Measurements from ENCODE around the gene CCN5.

CCN5 gene

DNA sequence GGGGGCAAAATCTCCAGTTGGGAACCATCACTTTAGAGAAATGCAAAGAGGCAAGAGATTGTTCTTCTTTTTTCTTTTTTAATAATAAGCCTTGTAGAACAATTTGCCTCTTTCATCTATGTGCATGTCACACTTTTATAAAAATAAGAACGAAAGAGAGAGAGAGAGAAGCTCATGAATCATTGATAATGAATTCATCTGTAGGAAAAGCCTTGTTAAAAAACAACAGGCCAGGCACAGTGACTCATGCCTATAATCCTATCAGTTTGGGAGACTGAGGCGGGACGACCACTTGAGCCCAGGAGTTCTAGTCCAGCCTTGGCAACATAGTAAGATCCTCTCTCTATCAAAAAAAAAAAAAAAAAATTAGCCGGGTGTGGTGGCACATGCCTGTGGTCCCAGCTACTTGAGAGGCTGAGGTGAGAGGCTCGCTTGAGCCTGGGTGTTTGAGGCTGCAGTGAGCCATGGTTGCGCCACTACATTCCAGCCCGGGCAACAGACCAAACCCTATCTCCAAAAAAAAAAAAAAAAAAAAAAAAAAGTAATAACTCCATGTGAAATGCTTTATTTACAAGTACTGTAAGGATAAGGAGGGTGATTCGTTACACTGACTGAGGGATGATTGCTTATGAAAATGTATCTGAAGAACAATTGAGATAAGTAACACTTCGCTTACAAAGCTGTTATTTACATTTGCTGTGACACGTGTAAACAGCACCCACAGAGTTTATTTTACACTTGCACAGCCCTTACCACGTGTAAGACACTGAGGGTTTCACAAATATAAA, 6.0 kb downstream of the CCN5 start:
- H3K27ac ChIP-seq (ENCODE audit: low read depth, low read length), result no peak overlapping the region
- H3K36me3 ChIP-seq (ENCODE audit: insufficient read depth, low read length), result no peaks in the 10 kb centered on the region
- peaks cover 5% of the 10 kb centered on the region for H3K4me1 ChIP-seq (ENCODE audit: insufficient read depth, low read length)
- H3K27me3 ChIP-seq (ENCODE audit: control insufficient read depth in 1 of 2, insufficient read depth in 2 of 2, low read length in 2 of 2), result peaks cover 0 to 7% of the 10 kb centered on the region in 2 donors
- no peak overlapping the region for H3K9ac ChIP-seq (ENCODE audit: low read length)
- H3K4me3 ChIP-seq (ENCODE audit: low read depth in 1 of 2, low read length in 2 of 2), result no peak overlapping the region
- H3K9me3 ChIP-seq (ENCODE audit: low read length), result no peaks in the 10 kb centered on the region

DNA sequence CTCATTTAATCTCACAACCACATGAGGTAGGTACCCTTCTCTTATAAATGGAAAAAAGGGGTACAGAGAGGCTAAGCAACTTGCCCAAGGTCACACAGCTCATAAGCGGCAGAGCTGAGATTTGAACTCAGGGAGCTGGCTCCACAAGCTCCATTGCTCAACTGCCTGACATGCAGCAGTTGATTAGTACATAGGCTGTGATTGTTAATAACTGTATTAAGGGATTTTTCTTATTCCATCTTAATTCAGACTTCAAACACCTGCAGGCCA, 6.6 kb downstream of the CCN5 start:
- no peaks in the 10 kb centered on the region for H3K9me3 ChIP-seq (ENCODE audit: low read length)
- no peaks in the 10 kb centered on the region for H3K36me3 ChIP-seq (ENCODE audit: insufficient read depth, low read length)
- no peak overlapping the region for H3K27ac ChIP-seq (ENCODE audit: low read depth, low read length)
- no peak overlapping the region for H3K9ac ChIP-seq (ENCODE audit: low read length)
- H3K4me3 ChIP-seq (ENCODE audit: low read depth in 1 of 2, low read length in 2 of 2), result no peak overlapping the region
- peaks cover 0 to 7% of the 10 kb centered on the region in 2 donors for H3K27me3 ChIP-seq (ENCODE audit: control insufficient read depth in 1 of 2, insufficient read depth in 2 of 2, low read length in 2 of 2)
- H3K4me1 ChIP-seq (ENCODE audit: insufficient read depth, low read length), result peaks cover 5% of the 10 kb centered on the region

DNA sequence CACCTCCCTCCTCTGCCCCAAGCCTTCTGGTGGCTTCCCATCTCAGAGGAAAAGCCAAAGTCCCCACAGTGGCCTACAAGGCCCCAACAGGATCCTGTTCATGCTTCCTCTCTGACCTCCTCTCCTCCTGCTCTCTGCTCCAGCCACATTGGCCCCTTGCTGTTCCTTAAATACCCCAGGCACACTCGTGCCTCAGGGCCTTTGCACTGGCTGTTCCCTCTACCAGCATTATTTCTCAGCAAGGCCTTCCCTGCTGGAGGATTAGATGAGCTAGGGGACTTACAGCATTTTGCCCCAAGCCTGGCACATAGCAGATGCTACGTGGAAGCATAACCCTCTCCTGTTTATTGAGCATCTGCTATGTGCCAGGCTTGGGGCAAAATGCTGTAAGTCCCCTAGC, 7.8 kb downstream of the CCN5 start:
- Histone ChIP-seq H3K4me3 (ENCODE audit: low read depth in 1 of 2, low read length in 2 of 2) (no peak overlapping the region), H3K27me3 (ENCODE audit: control insufficient read depth in 1 of 2, insufficient read depth in 2 of 2, low read length in 2 of 2) (peaks cover 0 to 7% of the 10 kb centered on the region in 2 donors), H3K27ac (ENCODE audit: low read depth, low read length) (no peak overlapping the region), H3K4me1 (ENCODE audit: insufficient read depth, low read length) (peaks cover 5% of the 10 kb centered on the region), H3K9me3 (ENCODE audit: low read length) (no peaks in the 10 kb centered on the region), H3K36me3 (ENCODE audit: insufficient read depth, low read length) (no peaks in the 10 kb centered on the region), H3K9ac (ENCODE audit: low read length) (no peak overlapping the region)

DNA sequence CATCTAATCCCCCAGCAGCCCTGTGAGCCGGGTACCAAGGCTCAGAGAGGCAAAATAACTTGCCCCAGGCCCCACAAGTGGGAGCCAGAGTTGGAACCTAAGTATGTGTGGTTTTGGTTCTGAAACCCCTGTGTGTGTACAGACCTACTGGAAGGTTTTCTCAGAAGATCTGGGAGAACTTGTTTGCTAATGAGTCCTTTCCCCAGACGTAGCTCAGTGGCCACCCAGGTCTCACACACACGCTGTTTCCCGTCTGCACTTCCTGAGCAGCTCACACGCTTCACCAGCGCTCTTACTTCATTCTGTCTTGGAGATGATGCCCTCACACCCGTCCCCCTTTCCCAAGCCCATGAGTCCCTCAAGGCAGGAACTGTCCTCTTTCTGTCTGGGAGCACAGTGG, 8.2 kb downstream of the CCN5 start:
- Histone ChIP-seq H3K27ac (ENCODE audit: low read depth, low read length) (no peak overlapping the region), H3K4me1 (ENCODE audit: insufficient read depth, low read length) (peaks cover 5% of the 10 kb centered on the region), H3K27me3 (ENCODE audit: control insufficient read depth in 1 of 2, insufficient read depth in 2 of 2, low read length in 2 of 2) (peaks cover 0 to 7% of the 10 kb centered on the region in 2 donors), H3K9ac (ENCODE audit: low read length) (no peak overlapping the region), H3K4me3 (ENCODE audit: low read depth in 1 of 2, low read length in 2 of 2) (no peak overlapping the region), H3K9me3 (ENCODE audit: low read length) (no peaks in the 10 kb centered on the region), H3K36me3 (ENCODE audit: insufficient read depth, low read length) (no peaks in the 10 kb centered on the region)

DNA sequence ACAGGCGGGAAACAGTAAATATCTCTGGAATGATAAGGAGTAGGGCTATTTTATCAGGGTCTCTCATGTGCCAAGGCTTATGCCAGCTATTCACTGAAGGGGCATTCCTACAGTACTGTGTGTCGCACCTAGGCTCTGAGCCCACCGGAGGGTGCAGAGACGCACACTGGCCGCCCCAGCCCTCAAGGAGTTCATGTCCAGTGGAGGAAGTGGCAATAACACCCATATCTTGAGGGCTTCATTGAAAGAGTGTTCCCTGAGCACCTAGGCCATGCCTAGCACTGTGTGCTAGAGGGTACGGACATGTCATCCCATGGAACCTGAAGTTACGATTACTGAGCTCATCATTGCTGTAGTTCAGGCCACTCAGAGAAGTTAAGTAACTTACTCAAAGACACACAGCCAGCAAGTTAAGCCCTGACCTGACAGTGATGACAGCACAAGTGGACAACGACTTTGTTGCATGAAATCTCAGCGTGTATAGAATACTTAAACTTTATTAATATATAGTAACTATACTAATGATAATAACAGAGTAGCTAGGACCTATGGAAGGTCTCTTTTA, 8.7 kb downstream of the CCN5 start:
- Histone ChIP-seq H3K36me3 (ENCODE audit: insufficient read depth, low read length) (no peaks in the 10 kb centered on the region), H3K27me3 (ENCODE audit: control insufficient read depth in 1 of 2, insufficient read depth in 2 of 2, low read length in 2 of 2) (peaks cover 0 to 7% of the 10 kb centered on the region in 2 donors), H3K4me1 (ENCODE audit: insufficient read depth, low read length) (peaks cover 5% of the 10 kb centered on the region), H3K27ac (ENCODE audit: low read depth, low read length) (no peak overlapping the region), H3K9ac (ENCODE audit: low read length) (no peak overlapping the region), H3K4me3 (ENCODE audit: low read depth in 1 of 2, low read length in 2 of 2) (no peak overlapping the region), H3K9me3 (ENCODE audit: low read length) (no peaks in the 10 kb centered on the region)

DNA sequence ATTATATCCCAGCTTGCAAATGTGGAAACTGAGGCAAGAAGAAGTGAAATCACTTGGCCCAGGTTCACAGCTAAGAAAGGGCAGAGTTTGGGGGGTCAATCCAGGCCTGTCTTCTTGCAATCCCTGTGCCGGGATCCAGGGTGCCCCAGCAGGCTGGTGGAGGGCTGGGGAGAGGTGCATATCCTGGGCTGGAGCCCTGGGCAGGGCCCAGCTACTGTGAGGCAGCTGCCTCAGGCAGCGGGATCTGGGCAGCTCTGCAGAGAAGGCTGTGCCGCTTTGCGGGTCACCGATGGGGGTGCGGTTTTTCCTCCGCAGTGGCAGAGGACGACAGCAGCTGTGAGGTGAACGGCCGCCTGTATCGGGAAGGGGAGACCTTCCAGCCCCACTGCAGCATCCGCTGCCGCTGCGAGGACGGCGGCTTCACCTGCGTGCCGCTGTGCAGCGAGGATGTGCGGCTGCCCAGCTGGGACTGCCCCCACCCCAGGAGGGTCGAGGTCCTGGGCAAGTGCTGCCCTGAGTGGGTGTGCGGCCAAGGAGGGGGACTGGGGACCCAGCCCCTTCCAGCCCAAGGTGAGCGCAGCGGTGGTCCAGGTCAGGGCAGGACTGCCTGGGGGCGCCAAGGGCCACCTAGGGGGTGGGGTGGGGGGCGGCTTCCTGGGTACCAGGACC, 9.4 kb downstream of the CCN5 start:
- H3K4me3 ChIP-seq (ENCODE audit: low read depth in 1 of 2, low read length in 2 of 2), result no peak overlapping the region
- H3K27ac ChIP-seq (ENCODE audit: low read depth, low read length), result no peak overlapping the region

DNA sequence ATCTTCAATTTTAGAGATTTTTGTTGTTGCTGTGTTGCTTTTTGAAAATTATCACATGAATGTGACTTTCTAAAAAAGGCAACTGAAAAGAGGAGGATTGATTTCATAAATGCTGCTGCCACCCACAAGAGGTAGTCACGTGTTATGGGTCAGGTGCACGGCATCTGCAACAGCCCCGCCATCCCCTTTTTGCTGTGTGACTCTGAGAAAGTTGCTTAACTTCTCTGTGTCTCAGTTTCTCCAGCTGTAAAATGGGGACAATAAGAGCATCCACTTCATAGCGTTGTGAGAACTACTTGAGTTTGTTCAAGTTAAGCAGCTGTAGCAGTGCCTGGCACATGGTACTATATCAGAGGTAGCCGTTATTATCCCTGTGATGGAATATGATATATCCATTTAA, 10.7 kb downstream of the CCN5 start:
- H3K9ac ChIP-seq (ENCODE audit: low read length), result no peak overlapping the region
- H3K27ac ChIP-seq (ENCODE audit: low read depth, low read length), result no peak overlapping the region
- peaks cover 0 to 7% of the 10 kb centered on the region in 2 donors for H3K27me3 ChIP-seq (ENCODE audit: control insufficient read depth in 1 of 2, insufficient read depth in 2 of 2, low read length in 2 of 2)
- H3K36me3 ChIP-seq (ENCODE audit: insufficient read depth, low read length), result no peaks in the 10 kb centered on the region
- peaks cover 6% of the 10 kb centered on the region for H3K4me1 ChIP-seq (ENCODE audit: insufficient read depth, low read length)
- H3K4me3 ChIP-seq (ENCODE audit: low read depth in 1 of 2, low read length in 2 of 2), result no peak overlapping the region
- no peaks in the 10 kb centered on the region for H3K9me3 ChIP-seq (ENCODE audit: low read length)

More for the DNA sequence above, 9.4 kb downstream of the CCN5 start:
- H3K27me3 ChIP-seq (ENCODE audit: control insufficient read depth in 1 of 2, insufficient read depth in 2 of 2, low read length in 2 of 2), result peaks cover 0 to 7% of the 10 kb centered on the region in 2 donors
- no peak overlapping the region for H3K9ac ChIP-seq (ENCODE audit: low read length)
- no peaks in the 10 kb centered on the region for H3K9me3 ChIP-seq (ENCODE audit: low read length)
- H3K36me3 ChIP-seq (ENCODE audit: insufficient read depth, low read length), result no peaks in the 10 kb centered on the region
- H3K4me1 ChIP-seq (ENCODE audit: insufficient read depth, low read length), result peaks cover 11% of the 10 kb centered on the region

DNA sequence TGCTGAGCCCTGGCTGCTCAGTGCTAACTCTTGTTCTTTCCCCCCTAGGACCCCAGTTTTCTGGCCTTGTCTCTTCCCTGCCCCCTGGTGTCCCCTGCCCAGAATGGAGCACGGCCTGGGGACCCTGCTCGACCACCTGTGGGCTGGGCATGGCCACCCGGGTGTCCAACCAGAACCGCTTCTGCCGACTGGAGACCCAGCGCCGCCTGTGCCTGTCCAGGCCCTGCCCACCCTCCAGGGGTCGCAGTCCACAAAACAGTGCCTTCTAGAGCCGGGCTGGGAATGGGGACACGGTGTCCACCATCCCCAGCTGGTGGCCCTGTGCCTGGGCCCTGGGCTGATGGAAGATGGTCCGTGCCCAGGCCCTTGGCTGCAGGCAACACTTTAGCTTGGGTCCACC, 11.9 kb downstream of the CCN5 start:
- H3K4me3 ChIP-seq (ENCODE audit: low read depth in 1 of 2, low read length in 2 of 2), result no peak overlapping the region
- H3K27ac ChIP-seq (ENCODE audit: low read depth, low read length), result no peak overlapping the region
- no peak overlapping the region for H3K9ac ChIP-seq (ENCODE audit: low read length)
- peaks cover 6% of the 10 kb centered on the region for H3K4me1 ChIP-seq (ENCODE audit: insufficient read depth, low read length)
- H3K36me3 ChIP-seq (ENCODE audit: insufficient read depth, low read length), result no peaks in the 10 kb centered on the region
- peaks cover 0 to 7% of the 10 kb centered on the region in 2 donors for H3K27me3 ChIP-seq (ENCODE audit: control insufficient read depth in 1 of 2, insufficient read depth in 2 of 2, low read length in 2 of 2)
- no peaks in the 10 kb centered on the region for H3K9me3 ChIP-seq (ENCODE audit: low read length)

DNA sequence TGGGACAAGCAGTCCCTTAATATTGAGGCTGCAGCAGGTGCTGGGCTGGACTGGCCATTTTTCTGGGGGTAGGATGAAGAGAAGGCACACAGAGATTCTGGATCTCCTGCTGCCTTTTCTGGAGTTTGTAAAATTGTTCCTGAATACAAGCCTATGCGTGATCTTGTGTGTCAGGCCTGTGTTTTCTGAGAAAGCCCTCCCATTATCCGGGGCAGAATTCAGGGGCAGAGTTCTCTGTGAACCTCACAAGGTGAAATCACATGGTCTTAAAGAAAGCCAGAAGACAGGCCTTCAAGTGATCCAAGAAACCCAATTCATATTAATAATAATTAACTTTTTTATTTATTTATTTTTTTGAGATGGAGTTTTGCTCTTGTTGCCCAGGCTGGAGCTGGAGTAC, 12.5 kb downstream of the CCN5 start:
- no peak overlapping the region for H3K4me3 ChIP-seq (ENCODE audit: low read depth in 1 of 2, low read length in 2 of 2)
- no peak overlapping the region for H3K9ac ChIP-seq (ENCODE audit: low read length)
- H3K36me3 ChIP-seq (ENCODE audit: insufficient read depth, low read length), result no peaks in the 10 kb centered on the region
- H3K27ac ChIP-seq (ENCODE audit: low read depth, low read length), result no peak overlapping the region
- H3K9me3 ChIP-seq (ENCODE audit: low read length), result no peaks in the 10 kb centered on the region
- peaks cover 6% of the 10 kb centered on the region for H3K4me1 ChIP-seq (ENCODE audit: insufficient read depth, low read length)
- H3K27me3 ChIP-seq (ENCODE audit: control insufficient read depth in 1 of 2, insufficient read depth in 2 of 2, low read length in 2 of 2), result peaks cover 0 to 7% of the 10 kb centered on the region in 2 donors

DNA sequence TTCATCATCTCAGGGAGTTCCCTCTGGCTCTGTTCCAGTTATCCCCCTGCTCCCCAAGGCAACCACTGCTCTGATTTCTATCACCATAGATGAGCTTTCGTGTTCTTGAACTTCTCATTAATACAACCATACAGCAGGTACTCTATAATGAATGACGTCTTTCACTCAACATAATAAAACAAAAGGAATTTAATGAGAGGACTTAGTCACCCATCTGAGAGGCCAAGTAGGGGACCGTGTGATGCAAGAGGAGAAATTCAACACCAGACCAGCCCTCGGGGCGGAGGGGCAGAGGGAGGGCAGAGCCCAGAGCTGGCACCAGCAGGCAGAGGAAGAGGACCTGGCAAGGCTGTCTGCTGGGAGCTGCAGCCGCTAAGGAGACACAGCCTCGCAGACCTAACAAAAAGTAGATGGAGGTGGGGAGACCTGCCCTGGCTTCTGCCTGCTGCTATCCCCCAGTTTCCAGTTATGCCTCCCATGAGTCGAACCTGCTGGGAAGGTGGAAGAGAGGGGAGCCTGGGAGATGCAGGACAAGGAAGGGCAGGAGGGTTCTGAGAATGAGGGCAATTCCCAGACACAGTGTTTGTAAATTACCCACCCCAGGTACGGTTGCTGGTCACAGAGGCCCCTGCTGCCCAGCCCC, 13.8 kb downstream of the CCN5 start:
- H3K4me3 ChIP-seq (ENCODE audit: low read depth in 1 of 2, low read length in 2 of 2), result no peak overlapping the region
- peaks cover 0 to 7% of the 10 kb centered on the region in 2 donors for H3K27me3 ChIP-seq (ENCODE audit: control insufficient read depth in 1 of 2, insufficient read depth in 2 of 2, low read length in 2 of 2)
- H3K36me3 ChIP-seq (ENCODE audit: insufficient read depth, low read length), result no peaks in the 10 kb centered on the region
- H3K4me1 ChIP-seq (ENCODE audit: insufficient read depth, low read length), result peaks cover 6% of the 10 kb centered on the region
- H3K27ac ChIP-seq (ENCODE audit: low read depth, low read length), result no peak overlapping the region
- H3K9me3 ChIP-seq (ENCODE audit: low read length), result no peaks in the 10 kb centered on the region
- H3K9ac ChIP-seq (ENCODE audit: low read length), result no peak overlapping the region

DNA sequence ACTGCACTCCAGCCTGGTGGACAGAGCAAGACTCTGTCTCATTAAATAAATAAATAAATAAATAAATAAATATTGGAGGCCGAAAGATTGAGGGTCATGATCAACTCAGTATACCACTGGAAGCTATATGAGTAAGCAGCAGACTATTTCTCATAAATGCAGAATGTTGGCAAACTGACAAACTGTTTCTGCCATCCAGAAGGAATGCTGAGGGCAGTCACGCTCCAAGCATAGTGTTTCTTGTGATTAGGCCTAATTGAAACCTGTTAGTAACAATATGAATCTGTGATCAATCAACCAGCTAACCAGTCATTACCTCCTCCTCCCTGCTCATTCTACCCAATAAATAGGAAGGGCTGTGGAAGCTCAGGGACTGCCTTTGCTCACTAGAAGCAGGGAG, 15.3 kb downstream of the CCN5 start:
- Histone ChIP-seq H3K4me1 (ENCODE audit: insufficient read depth, low read length) (peaks cover 6% of the 10 kb centered on the region), H3K9me3 (ENCODE audit: low read length) (no peaks in the 10 kb centered on the region), H3K27ac (ENCODE audit: low read depth, low read length) (no peak overlapping the region), H3K9ac (ENCODE audit: low read length) (no peak overlapping the region), H3K36me3 (ENCODE audit: insufficient read depth, low read length) (no peaks in the 10 kb centered on the region), H3K27me3 (ENCODE audit: control insufficient read depth in 1 of 2, insufficient read depth in 2 of 2, low read length in 2 of 2) (no peaks in the 10 kb centered on the region), H3K4me3 (ENCODE audit: low read depth in 1 of 2, low read length in 2 of 2) (no peak overlapping the region)

Measured in muscle layer of colon (tissue), 2 donors.